H1 (cell line): ENCODE data around the gene ZC3H7B. TPM values are rescaled to one million over a fixed set of nuclear protein-coding genes. Genes with fewer than 3 reads are reported as not detected.

Experiments
- CTCF ChIA-PET: fragments of 300-600 bp; sonication (Branson Sonifier 250); formaldehyde crosslinking; loops from one replicate; lab custom pipeline; 2021; ENCODE audit not compliant: partially characterized antibody; lab: Charles Lee
- POLR2A ChIA-PET: fragments of 300-600 bp; sonication (Branson Sonifier 250); formaldehyde crosslinking; loops from one replicate; lab custom pipeline; 2021; ENCODE audit warnings: inconsistent platforms; ENCODE audit not compliant: partially characterized antibody; lab: Charles Lee
- DNase-seq, 2 experiments: peaks; one replicate each; pipeline versions ENCODE4 v3.0.0 to v3.0.0-alpha.2; 2010 to 2022; ENCODE audit warnings: low spot score in 2 of 2, low read depth in 1 of 2, mixed read lengths in 1 of 2
- FAIRE-seq: peaks from 2 replicates; lab custom pipeline; 2011; peaks lifted over from hg19 to GRCh38; lab: Jason Lieb, UNC
- H2AFZ ChIP-seq: 2 replicates; pipeline ENCODE4 v1.8.1; 2012; ENCODE audit warnings: low read length, inconsistent platforms
- H2AK5ac ChIP-seq: 2 replicates; pipeline ENCODE4 v1.6.1; 2013; ENCODE audit warnings: low read depth, low read length
- H2BK120ac ChIP-seq: replicated peaks from 2 replicates; pipeline ENCODE3; 2013; ENCODE audit warnings: low read depth, low read length, inconsistent platforms
- H2BK12ac ChIP-seq: 2 replicates; pipeline ENCODE4 v1.6.1; 2013; ENCODE audit warnings: low read depth, low read length
- H2BK15ac ChIP-seq: 2 replicates; pipeline ENCODE4 v1.6.1; 2013; ENCODE audit warnings: low read length
- H2BK20ac ChIP-seq: 2 replicates; pipeline ENCODE4 v1.6.1; 2013; ENCODE audit warnings: low read length
- H2BK5ac ChIP-seq: 2 replicates; pipeline ENCODE4 v1.6.1; 2013; ENCODE audit warnings: low read depth, low read length
- H3K14ac ChIP-seq: 2 replicates; pipeline ENCODE4 v1.6.1; 2013; ENCODE audit warnings: inconsistent platforms; ENCODE audit not compliant: insufficient read length
- H3K18ac ChIP-seq: 2 replicates; pipeline ENCODE4 v1.6.1; 2013; ENCODE audit warnings: low read length; ENCODE audit errors: extremely low read depth
- H3K23ac ChIP-seq: 2 replicates; pipeline ENCODE4 v1.6.1; 2013; ENCODE audit warnings: inconsistent platforms; ENCODE audit not compliant: insufficient read length
- H3K23me2 ChIP-seq: 2 replicates; pipeline ENCODE4 v1.6.1; 2013; ENCODE audit warnings: low read depth, low read length
- H3K27ac ChIP-seq: 2 replicates; pipeline ENCODE4 v1.6.1; 2011; ENCODE audit warnings: low read depth, low read length, inconsistent platforms
- H3K27me3 ChIP-seq, 4 experiments: replicated peaks in 1 of 4; 1 replicate in 1 of 4; 2 replicates in 3 of 4; pipeline versions ENCODE4 v1.6.1 to v1.8.1; 2011 to 2013; ENCODE audit warnings: low read length in 3 of 4, mild to moderate bottlenecking in 3 of 4, inconsistent platforms in 2 of 4, mixed read lengths in 2 of 4, moderate library complexity in 1 of 4; ENCODE audit not compliant: control insufficient read depth in 3 of 4, insufficient read depth in 3 of 4; ENCODE audit errors: extremely low read depth in 1 of 4
- H3K36me3 ChIP-seq, 4 experiments: 2 replicates each; pipeline versions ENCODE4 v1.6.1 to v1.8.1; 2011 to 2013; ENCODE audit warnings: mild to moderate bottlenecking in 4 of 4, low read length in 3 of 4, moderate library complexity in 2 of 4, control low read depth in 1 of 4, inconsistent platforms in 1 of 4; ENCODE audit not compliant: insufficient read depth in 4 of 4, control insufficient read depth in 2 of 4
- H3K4ac ChIP-seq: replicated peaks from 2 replicates; pipeline ENCODE3; 2013; ENCODE audit warnings: low read length, low read depth, mixed read lengths, inconsistent platforms; ENCODE audit not compliant: insufficient read length
- H3K4me1 ChIP-seq, 4 experiments: replicated peaks in 1 of 4; 1 replicate in 1 of 4; 2 replicates in 3 of 4; pipeline versions ENCODE4 v1.6.1 to v1.8.1; 2011 to 2013; ENCODE audit warnings: low read length in 3 of 4, inconsistent platforms in 2 of 4, mixed read lengths in 1 of 4; ENCODE audit not compliant: insufficient read depth in 4 of 4, control insufficient read depth in 3 of 4
- H3K4me2 ChIP-seq, 2 experiments: 2 replicates each; pipeline versions ENCODE4 v1.6.1 to v1.8.1; 2011 to 2013; ENCODE audit warnings: low read depth in 2 of 2, low read length in 2 of 2, control low read depth in 1 of 2, inconsistent platforms in 1 of 2, mild to moderate bottlenecking in 1 of 2; ENCODE audit not compliant: insufficient read depth in 1 of 2
- H3K4me3 ChIP-seq, 4 experiments: fragments of 200-600, 300-600 bp in 1 of 4; sonication (generic), shearing (Covaris generic), sonication (Bioruptor Twin) in 1 of 4; 2 replicates each; pipeline versions ENCODE4 v1.5.1 to v1.8.1; 2011 to 2016; ENCODE audit warnings: low read length in 4 of 4, low read depth in 3 of 4, control low read depth in 2 of 4, inconsistent platforms in 2 of 4, mild to moderate bottlenecking in 2 of 4, mixed read lengths in 1 of 4, moderate library complexity in 1 of 4; ENCODE audit not compliant: insufficient read depth in 2 of 4; ENCODE audit errors: extremely low read depth in 1 of 4
- H3K56ac ChIP-seq: replicated peaks from 2 replicates; pipeline ENCODE3; 2013; ENCODE audit warnings: low read depth, mild to moderate bottlenecking, mixed read lengths, low read length, inconsistent platforms; ENCODE audit not compliant: insufficient read length
- H3K79me1 ChIP-seq: 2 replicates; pipeline ENCODE4 v1.6.1; 2013; ENCODE audit warnings: low read depth, low read length, control low read depth
- H3K79me2 ChIP-seq, 2 experiments: 2 replicates each; pipeline versions ENCODE4 v1.6.1 to v1.8.1; 2012 to 2013; ENCODE audit warnings: low read length in 2 of 2, mild to moderate bottlenecking in 2 of 2, inconsistent platforms in 1 of 2; ENCODE audit not compliant: insufficient read depth in 2 of 2, control insufficient read depth in 1 of 2
- H3K9ac ChIP-seq, 4 experiments: replicated peaks in 1 of 4; 1 replicate in 1 of 4; 2 replicates in 3 of 4; pipeline versions ENCODE4 v1.6.1 to v1.8.1; 2011 to 2013; ENCODE audit warnings: low read depth in 3 of 4, low read length in 3 of 4, control low read depth in 2 of 4, mild to moderate bottlenecking in 2 of 4, moderate library complexity in 2 of 4, inconsistent platforms in 1 of 4; ENCODE audit errors: extremely low read depth in 1 of 4
- H3K9me3 ChIP-seq, 2 experiments: 2 replicates each; pipeline versions ENCODE4 v1.6.1 to v1.8.1; 2012 to 2013; ENCODE audit warnings: mild to moderate bottlenecking in 2 of 2, moderate library complexity in 2 of 2, control low read depth in 1 of 2, inconsistent platforms in 1 of 2, low read depth in 1 of 2, low read length in 1 of 2, mixed read lengths in 1 of 2; ENCODE audit not compliant: insufficient read depth in 2 of 2
- H4K20me1 ChIP-seq, 2 experiments: replicated peaks in 1 of 2; 2 replicates each; pipeline versions ENCODE3 to v1.8.1; 2011 to 2013; ENCODE audit warnings: inconsistent platforms in 2 of 2, low read length in 2 of 2, mild to moderate bottlenecking in 1 of 2; ENCODE audit not compliant: insufficient read depth in 2 of 2, control insufficient read depth in 1 of 2
- H4K5ac ChIP-seq: 2 replicates; pipeline ENCODE4 v1.6.1; 2013; ENCODE audit warnings: low read length, low read depth, mixed read lengths, inconsistent platforms; ENCODE audit not compliant: insufficient read length
- H4K8ac ChIP-seq: 2 replicates; pipeline ENCODE4 v1.8.0; 2013; ENCODE audit warnings: mild to moderate bottlenecking, moderate library complexity, low read length, inconsistent platforms; ENCODE audit not compliant: insufficient read depth; ENCODE audit errors: extremely low read depth
- H4K91ac ChIP-seq: replicated peaks from 2 replicates; pipeline ENCODE3; 2013; ENCODE audit warnings: low read length, mixed read lengths, inconsistent platforms; ENCODE audit not compliant: insufficient read length
- BACH1 ChIP-seq: IDR thresholded peaks from 2 replicates; pipeline ENCODE4 v1.6.1; 2012; ENCODE audit warnings: low read length, improper control_type of control experiment
- CBX8 ChIP-seq: fragments of 300-800, 300-1000 bp; sonication (generic); IDR thresholded peaks from 2 replicates; pipeline ENCODE4 v1.7.1; 2016; ENCODE audit warnings: low read depth, low read length, borderline replicate concordance
- whole genome bisulfite sequencing, 2 experiments: shearing (Covaris generic) in 1 of 2; methylation state at CpG; one replicate each; pipeline versions ENCODE4 v1.1.6 to v1.1.7; 2013 to 2015; ENCODE audit warnings: low lambda C conversion rate in 2 of 2, mixed read lengths in 2 of 2, inconsistent platforms in 1 of 2, low coverage in 1 of 2, missing lambda C conversion rate in 1 of 2; ENCODE audit not compliant: insufficient replicate concordance in 2 of 2, insufficient coverage in 1 of 2, insufficient read length in 1 of 2; ENCODE audit errors: extremely low coverage in 1 of 2, missing lambda C conversion rate in 1 of 2; 5-methylcytosine and 5-hydroxymethylcytosine counted together
- polyA plus RNA-seq, 7 experiments: library from polyadenylated mRNA; depleted of rRNA in 3 of 7; stranded (reverse) in 5 of 7; unstranded in 2 of 7; fragments of >200 nt in 5 of 7; fragments of 200-250 nt in 2 of 7; gene quantifications; 1 replicate in 5 of 7; 2 replicates in 1 of 7; 4 replicates in 1 of 7; pipeline versions ENCODE4 v1.2.1 to v1.2.3, GENCODE V29; 2011 to 2013; ENCODE audit warnings: missing spikeins in 2 of 7, mixed read lengths in 2 of 7
- total RNA-seq: library from RNA; stranded (reverse); fragmentation: NEBNext Ultra II Directional; extraction: Animal tissue kit (Norgen Biotek cat#: 25700); gene quantifications from 2 replicates; pipeline ENCODE4 v1.2.1, GENCODE V29; 2021

Gene ZC3H7B
- total and polyA plus RNA-seq, 2 of the 8 experiments (the other 6 are each of a cell fraction or from before 2014, with no cell fraction given) = 35.5 to 78.6 TPM

DNA sequence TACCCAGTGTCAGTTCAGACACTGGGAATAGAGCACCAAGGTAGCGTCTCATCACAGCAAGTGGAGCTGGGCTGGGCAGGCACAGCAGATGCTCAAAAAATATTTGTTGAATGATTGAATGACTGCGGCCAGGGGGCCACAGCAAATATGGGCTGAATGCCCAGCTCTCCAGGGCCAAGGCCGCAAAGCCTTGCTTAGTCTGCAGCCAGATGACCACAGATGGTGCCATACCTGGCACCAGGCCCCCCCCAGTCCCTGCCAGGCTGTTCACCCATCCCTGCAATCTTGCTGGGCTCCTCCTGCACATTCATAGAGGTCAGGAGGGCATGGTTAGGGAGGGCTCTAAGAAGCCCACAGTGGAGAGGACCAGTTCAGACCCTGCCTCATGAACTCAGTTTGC, 32.9 kb downstream of the ZC3H7B start:
- peaks cover 0 to 8% (median 0%) of the 10 kb centered on the region in 4 experiments; a peak in 2 of 7 replicates for H3K4me1 ChIP-seq
- no peak overlapping the region for H3K4me2 ChIP-seq
- no peaks in the 10 kb centered on the region for H3K79me2 ChIP-seq
- CTCF ChIA-PET = interaction anchor here (1.1 kb wide), 1 partner anchor 198 kb away, joined by 3 read pairs; no protein-coding TSS in a partner anchor
- no peak overlapping the region for H3K23ac ChIP-seq
- H2BK120ac ChIP-seq = no peak overlapping the region
- peaks cover 0 to 2% of the 10 kb centered on the region in 2 experiments for H4K20me1 ChIP-seq
- no peak overlapping the region for H2BK20ac ChIP-seq
- no peak overlapping the region for H3K4me3 ChIP-seq
- no peak for TF ChIP-seq CBX8
- TF ChIP-seq BACH1 = no peak
- DNase-seq (no peak), FAIRE-seq (no peak)
- no peaks in the 10 kb centered on the region for H3K79me1 ChIP-seq
- H3K27me3 ChIP-seq = no peaks in the 10 kb centered on the region
- no peak overlapping the region for H2BK5ac ChIP-seq
- no peak overlapping the region for H4K91ac ChIP-seq
- H3K9me3 ChIP-seq = no peaks in the 10 kb centered on the region
- no peak overlapping the region for H2AFZ ChIP-seq
- WGBS, 2 experiments = 97% methylated on average over 3 of the region's 3 CpGs; no CpG with 5 or more reads in 1 of the 2 experiments
- H3K9ac ChIP-seq = no peak overlapping the region
- H3K23me2 ChIP-seq = no peaks in the 10 kb centered on the region
- H2BK12ac ChIP-seq = no peak overlapping the region
- H3K36me3 ChIP-seq = peaks cover 6 to 44% (median 8%) of the 10 kb centered on the region in 4 experiments; a peak in 6 of 8 replicates
- H2AK5ac ChIP-seq = no peak overlapping the region
- H4K5ac ChIP-seq = no peak overlapping the region
- H3K14ac ChIP-seq = no peak overlapping the region
- no peak overlapping the region for H3K56ac ChIP-seq
- H3K27ac ChIP-seq = no peak overlapping the region
- POLR2A ChIA-PET = interaction anchor here (0.5 to 2.9 kb wide), 11 partner anchors 9 to 73 kb away, joined by 3 to 16 read pairs (median 3); partner anchors contain the start of gene TEF
- H3K4ac ChIP-seq = no peak overlapping the region
- no peak overlapping the region for H4K8ac ChIP-seq
- H3K18ac ChIP-seq = no peak overlapping the region
- H2BK15ac ChIP-seq = no peak overlapping the region
